AG09319 (cell line): ENCODE measurements around the gene TNFRSF19.

Experiments
- DNase-seq: peaks from one replicate; pipeline ENCODE4 v3.0.0-alpha.2; 2010; ENCODE audit warnings: low read depth; ENCODE audit errors: extremely low read depth
- CTCF ChIP-seq: IDR thresholded peaks from 2 replicates; pipeline ENCODE4 v1.5.1; 2011; ENCODE audit warnings: low read depth, mild to moderate bottlenecking, inconsistent platforms, low read length, moderate library complexity

Gene TNFRSF19

GRCh38 chr13:23655321-23655720, 85.1 kb downstream of the TNFRSF19 start:
- DNase-seq: no peak
- no peak for TF ChIP-seq CTCF

- no peak for DNase-seq
- no peak for TF ChIP-seq CTCF
These were observed 86.6 kb downstream of the TNFRSF19 start for GRCh38 chr13:23656637-23657371.

- TF ChIP-seq CTCF: no peak
- DNase-seq: no peak
These were observed 88.8 kb downstream of the TNFRSF19 start for GRCh38 chr13:23658929-23659541.

- no peak for DNase-seq
- TF ChIP-seq CTCF: no peak
These were observed 90.0 kb downstream of the TNFRSF19 start for GRCh38 chr13:23660249-23660648.

GRCh38 chr13:23666582-23666981, 96.4 kb downstream of the TNFRSF19 start:
- no peak for DNase-seq
- no peak for TF ChIP-seq CTCF

GRCh38 chr13:23667750-23668149, 97.5 kb downstream of the TNFRSF19 start:
- DNase-seq: no peak
- TF ChIP-seq CTCF: no peak

- no peak for DNase-seq
- no peak for TF ChIP-seq CTCF
These were observed 98.3 kb downstream of the TNFRSF19 start for GRCh38 chr13:23668562-23668961.
